ENCODE measurements around the gene STK11IP. TPM values are rescaled to one million over a fixed set of nuclear protein-coding genes. Genes with fewer than 3 reads are reported as not detected.

The STK11IP gene
- polyA plus RNA-seq, 1 donor from 2014 or later: 54.9 TPM

GRCh38 chr2:219566640-219567039, 31.0 kb upstream of the STK11IP start:
- Histone ChIP-seq H3F3A (ENCODE audit: insufficient read depth, low read length, poor library complexity, severe bottlenecking) (no peaks in the 10 kb centered on the region), H3K27ac (ENCODE audit: low read length) (no peak overlapping the region), H3K9ac (ENCODE audit: low read length) (no peak overlapping the region), H3K27me3 (ENCODE audit: insufficient read depth, low read depth, low read length) (no peaks in the 10 kb centered on the region), H2AFZ (ENCODE audit: low read depth, low read length) (no peak overlapping the region), H4K20me1 (ENCODE audit: insufficient read depth) (no peaks in the 10 kb centered on the region), H3K36me3 (ENCODE audit: insufficient read depth, low read length) (no peaks in the 10 kb centered on the region), H3K4me2 (ENCODE audit: low read length) (no peak overlapping the region), H3K9me2 (ENCODE audit: insufficient read depth, low read length) (no peaks in the 10 kb centered on the region), H3K79me2 (replicated peaks; ENCODE audit: insufficient read depth, low read length) (peaks cover 5% of the 10 kb centered on the region), H3K9me3 (ENCODE audit: low read length) (no peaks in the 10 kb centered on the region), H3K4me3 (ENCODE audit: low read length) (no peak overlapping the region)
- TF ChIP-seq MXI1 (conservative IDR thresholded peaks at IDR 0.05; ENCODE audit: poor library complexity, severe bottlenecking): no peak
- no peak for TF ChIP-seq REST (IDR thresholded peaks at IDR 0.05; ENCODE audit: borderline replicate concordance)
- no peak for TF ChIP-seq RAD21 (conservative IDR thresholded peaks at IDR 0.05)
- TF ChIP-seq EP300 (conservative IDR thresholded peaks at IDR 0.05; ENCODE audit: poor library complexity, severe bottlenecking): no peak
- no peak for TF ChIP-seq SMC3 (conservative IDR thresholded peaks at IDR 0.05; ENCODE audit: poor library complexity)
- TF ChIP-seq, protein P1, sequence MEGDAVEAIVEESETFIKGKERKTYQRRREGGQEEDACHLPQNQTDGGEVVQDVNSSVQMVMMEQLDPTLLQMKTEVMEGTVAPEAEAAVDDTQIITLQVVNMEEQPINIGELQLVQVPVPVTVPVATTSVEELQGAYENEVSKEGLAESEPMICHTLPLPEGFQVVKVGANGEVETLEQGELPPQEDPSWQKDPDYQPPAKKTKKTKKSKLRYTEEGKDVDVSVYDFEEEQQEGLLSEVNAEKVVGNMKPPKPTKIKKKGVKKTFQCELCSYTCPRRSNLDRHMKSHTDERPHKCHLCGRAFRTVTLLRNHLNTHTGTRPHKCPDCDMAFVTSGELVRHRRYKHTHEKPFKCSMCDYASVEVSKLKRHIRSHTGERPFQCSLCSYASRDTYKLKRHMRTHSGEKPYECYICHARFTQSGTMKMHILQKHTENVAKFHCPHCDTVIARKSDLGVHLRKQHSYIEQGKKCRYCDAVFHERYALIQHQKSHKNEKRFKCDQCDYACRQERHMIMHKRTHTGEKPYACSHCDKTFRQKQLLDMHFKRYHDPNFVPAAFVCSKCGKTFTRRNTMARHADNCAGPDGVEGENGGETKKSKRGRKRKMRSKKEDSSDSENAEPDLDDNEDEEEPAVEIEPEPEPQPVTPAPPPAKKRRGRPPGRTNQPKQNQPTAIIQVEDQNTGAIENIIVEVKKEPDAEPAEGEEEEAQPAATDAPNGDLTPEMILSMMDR (IDR thresholded peaks at IDR 0.05; ENCODE audit: poor library complexity, severe bottlenecking): no peak
- no peak for TF ChIP-seq TAF1 (IDR thresholded peaks at IDR 0.05; ENCODE audit: low read depth)
- TF ChIP-seq EZH2 (IDR thresholded peaks at IDR 0.05; ENCODE audit: borderline replicate concordance, insufficient read depth, low read length, poor library complexity, severe bottlenecking): no peak
- TF ChIP-seq POLR2AphosphoS5 (IDR thresholded peaks at IDR 0.05): no peak

GRCh38 chr2:219567131-219567530, 30.5 kb upstream of the STK11IP start:
- no peaks in the 10 kb centered on the region for H3K36me3 ChIP-seq (ENCODE audit: insufficient read depth, low read length)

More at GRCh38 chr2:219567131-219567530, 30.5 kb upstream of the STK11IP start:
- no peaks in the 10 kb centered on the region for H3K9me2 ChIP-seq (ENCODE audit: insufficient read depth, low read length)
- TF ChIP-seq, protein P1 (IDR thresholded peaks at IDR 0.05; ENCODE audit: poor library complexity, severe bottlenecking): no peak
- no peak for TF ChIP-seq POLR2AphosphoS5 (IDR thresholded peaks at IDR 0.05)
- TF ChIP-seq EZH2 (IDR thresholded peaks at IDR 0.05; ENCODE audit: borderline replicate concordance, insufficient read depth, low read length, poor library complexity, severe bottlenecking): no peak
- no peak for TF ChIP-seq EP300 (conservative IDR thresholded peaks at IDR 0.05; ENCODE audit: poor library complexity, severe bottlenecking)
- TF ChIP-seq TAF1 (IDR thresholded peaks at IDR 0.05; ENCODE audit: low read depth): no peak
- H3K9ac ChIP-seq (ENCODE audit: low read length): no peak overlapping the region
- H3F3A ChIP-seq (ENCODE audit: insufficient read depth, low read length, poor library complexity, severe bottlenecking): no peaks in the 10 kb centered on the region
- peaks cover 5% of the 10 kb centered on the region for H3K79me2 ChIP-seq (replicated peaks; ENCODE audit: insufficient read depth, low read length)
- H3K4me2 ChIP-seq (ENCODE audit: low read length): no peak overlapping the region
- no peaks in the 10 kb centered on the region for H4K20me1 ChIP-seq (ENCODE audit: insufficient read depth)
- H3K4me3 ChIP-seq (ENCODE audit: low read length): no peak overlapping the region
- H3K27ac ChIP-seq (ENCODE audit: low read length): no peak overlapping the region
- H2AFZ ChIP-seq (ENCODE audit: low read depth, low read length): no peak overlapping the region
- no peaks in the 10 kb centered on the region for H3K9me3 ChIP-seq (ENCODE audit: low read length)
- no peaks in the 10 kb centered on the region for H3K27me3 ChIP-seq (ENCODE audit: insufficient read depth, low read depth, low read length)
